ENCODE measurements around the gene HYDIN. TPM values are rescaled to one million over a fixed set of nuclear protein-coding genes. Genes with fewer than 3 reads are reported as not detected.

The HYDIN gene
- total RNA-seq, 1 donor from 2014 or later, result not detected

- no peak for DNase-seq (ENCODE audit: low read depth in 2 of 2)
Observed at GRCh38 chr16:70790815-70791214, 439.7 kb downstream of the HYDIN start.

GRCh38 chr16:70789595-70790447, 440.7 kb downstream of the HYDIN start:
- no peak for DNase-seq (ENCODE audit: low read depth in 2 of 2)

- DNase-seq (ENCODE audit: low read depth in 2 of 2), result no peak
Observed at GRCh38 chr16:70788668-70789594, 441.6 kb downstream of the HYDIN start.

DNA sequence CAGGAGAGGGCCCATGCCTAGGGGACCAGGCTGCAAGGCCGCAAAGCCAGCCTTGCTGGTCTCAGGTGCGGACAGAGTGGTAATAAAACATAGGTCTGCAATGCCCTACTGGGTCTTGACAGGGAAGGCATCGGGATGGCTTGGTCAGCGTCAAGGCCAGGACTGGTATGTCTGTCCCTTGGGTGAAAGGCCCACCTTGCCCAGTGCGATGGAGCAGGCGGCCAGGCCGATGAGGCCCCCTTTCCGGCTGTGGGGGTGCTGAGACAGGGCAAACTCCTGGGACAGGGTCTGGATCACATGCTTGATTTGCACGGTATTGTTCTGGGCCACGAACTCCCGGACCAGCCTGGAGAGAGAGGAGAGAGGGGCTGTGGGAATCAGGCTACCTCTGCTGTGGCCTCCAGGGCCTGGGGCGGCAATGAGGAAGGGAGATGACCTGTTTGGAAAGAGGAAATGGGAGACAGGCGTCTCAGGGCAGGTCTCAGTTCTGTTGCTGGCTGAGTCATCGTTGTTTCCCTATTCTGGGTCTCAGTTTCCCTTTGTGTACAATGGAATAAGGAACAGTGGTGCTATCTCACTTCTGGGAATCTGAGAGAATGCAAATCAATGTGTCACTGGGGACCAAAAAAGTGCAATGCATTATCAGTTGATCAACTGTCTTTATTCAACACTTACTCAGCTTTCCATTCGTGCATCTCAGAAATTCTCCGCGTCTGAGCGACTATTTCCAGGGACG, 444.3 kb downstream of the HYDIN start:
- DNase-seq (ENCODE audit: low read depth in 2 of 2), result no peak

DNA sequence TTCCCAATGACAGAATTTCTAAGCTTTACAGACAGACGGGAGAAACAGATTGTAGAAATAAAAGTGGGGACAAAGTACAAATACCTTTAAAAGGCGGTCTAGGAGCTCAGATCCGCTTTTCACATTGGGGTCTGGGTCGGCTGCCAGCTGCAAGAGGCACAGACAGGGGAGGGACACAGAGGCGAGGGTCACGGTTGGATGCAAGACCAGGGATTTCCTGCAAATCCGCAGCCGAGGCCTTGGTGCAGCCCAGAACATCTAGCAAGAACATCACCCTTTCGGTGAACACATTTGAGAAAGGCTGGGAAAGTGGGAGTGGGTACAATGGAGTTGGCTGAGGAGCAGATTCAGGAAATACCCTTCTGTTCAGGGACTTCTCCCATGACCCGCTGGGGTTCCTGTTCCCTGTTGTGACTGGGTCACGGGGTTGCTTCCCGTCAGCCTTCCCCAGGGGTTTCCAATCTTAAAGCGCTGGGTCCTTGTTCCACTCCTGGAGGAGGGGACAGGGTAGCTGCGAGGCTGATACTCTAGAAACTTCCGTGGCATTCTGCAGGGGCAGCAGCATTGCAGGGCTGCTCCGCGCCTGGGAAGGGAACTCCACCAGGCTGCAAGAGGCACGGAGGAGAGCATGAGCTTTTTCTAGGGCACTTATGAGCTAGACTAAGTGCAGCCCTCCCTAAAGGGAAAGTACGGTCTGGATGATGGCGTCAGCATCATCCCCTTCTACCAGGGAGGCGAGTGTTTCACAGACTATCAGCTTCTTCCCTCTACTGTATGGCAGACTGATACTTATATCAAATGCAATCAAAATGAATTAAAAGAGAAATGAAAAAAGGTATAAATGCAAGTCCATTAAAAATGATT, 445.6 kb downstream of the HYDIN start:
- no peak for DNase-seq (ENCODE audit: low read depth in 2 of 2)

GRCh38 chr16:70782237-70782636, 448.3 kb downstream of the HYDIN start:
- DNase-seq (ENCODE audit: low read depth in 2 of 2), result no peak

- no peak for DNase-seq (ENCODE audit: low read depth in 2 of 2)
Observed at GRCh38 chr16:70781800-70782199, 448.7 kb downstream of the HYDIN start.

DNA sequence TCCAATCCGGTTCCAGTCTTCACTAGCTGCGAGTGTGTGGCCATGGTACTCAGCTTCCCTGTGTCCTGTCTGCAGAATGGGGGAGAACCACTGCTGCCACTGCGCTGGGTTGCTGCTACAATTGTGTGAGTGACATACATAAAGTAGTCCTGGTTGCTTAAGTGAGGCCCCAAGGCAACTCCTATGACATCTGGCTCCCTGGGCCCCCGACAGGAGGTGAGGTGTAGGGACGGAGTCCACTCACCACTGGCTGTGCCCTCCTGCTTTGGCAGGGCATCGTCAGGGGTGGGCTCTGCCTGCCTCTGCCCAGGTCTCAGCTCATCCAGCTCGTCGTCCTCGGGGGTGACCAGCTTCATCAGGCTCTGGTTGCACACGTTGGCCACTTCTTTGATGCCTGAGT, 450.0 kb downstream of the HYDIN start:
- DNase-seq (ENCODE audit: low read depth in 2 of 2), result no peak

- no peak for DNase-seq (ENCODE audit: low read depth in 2 of 2)
Observed at GRCh38 chr16:70779361-70779760, 451.2 kb downstream of the HYDIN start.

DNA sequence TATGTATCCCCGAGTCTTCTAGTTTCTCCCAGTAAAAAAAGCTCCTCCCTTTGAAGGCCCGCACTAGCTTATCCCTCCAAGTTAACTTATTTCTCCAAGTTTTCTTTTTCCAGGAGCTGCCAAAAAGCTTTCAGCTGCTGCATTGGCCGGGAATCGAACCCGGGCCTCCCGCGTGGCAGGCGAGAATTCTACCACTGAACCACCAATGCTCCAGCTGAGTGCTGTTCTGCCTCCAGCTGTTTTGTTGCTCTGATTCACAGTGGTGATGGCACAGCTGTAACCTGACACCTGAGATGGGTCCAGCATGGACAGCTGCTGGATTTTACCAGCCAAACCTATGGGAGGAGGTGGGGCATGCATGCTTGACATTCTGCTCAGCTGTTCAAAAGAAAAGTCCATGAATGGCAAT, 451.6 kb downstream of the HYDIN start:
- DNase-seq (ENCODE audit: low read depth in 2 of 2), result peak; percentile 52 to 73

- DNase-seq (ENCODE audit: low read depth in 2 of 2), result peak in 1 of 2 donors; percentile 36
Observed at GRCh38 chr16:70777973-70778406, 452.5 kb downstream of the HYDIN start.

DNA sequence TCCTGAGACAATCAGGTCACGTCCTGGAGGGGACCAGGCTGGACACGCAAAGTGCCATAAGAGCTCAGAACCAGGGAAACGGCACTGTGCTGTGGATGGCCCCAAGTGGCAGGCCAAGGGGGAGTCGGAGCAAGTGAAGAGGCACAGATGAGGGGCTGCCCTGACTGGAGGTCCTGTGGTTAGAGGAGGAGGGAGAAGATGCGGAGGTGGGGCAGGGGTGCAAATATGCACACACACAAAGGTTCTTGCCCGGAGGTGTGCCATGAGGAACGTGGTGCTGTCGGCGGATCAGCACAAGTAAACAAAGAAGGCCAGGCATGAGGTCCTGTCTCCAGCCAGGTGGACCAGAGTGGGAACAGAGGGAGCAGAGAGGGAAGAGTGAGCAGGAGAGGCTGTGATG, 453.0 kb downstream of the HYDIN start:
- no peak for DNase-seq (ENCODE audit: low read depth in 2 of 2)

DNA sequence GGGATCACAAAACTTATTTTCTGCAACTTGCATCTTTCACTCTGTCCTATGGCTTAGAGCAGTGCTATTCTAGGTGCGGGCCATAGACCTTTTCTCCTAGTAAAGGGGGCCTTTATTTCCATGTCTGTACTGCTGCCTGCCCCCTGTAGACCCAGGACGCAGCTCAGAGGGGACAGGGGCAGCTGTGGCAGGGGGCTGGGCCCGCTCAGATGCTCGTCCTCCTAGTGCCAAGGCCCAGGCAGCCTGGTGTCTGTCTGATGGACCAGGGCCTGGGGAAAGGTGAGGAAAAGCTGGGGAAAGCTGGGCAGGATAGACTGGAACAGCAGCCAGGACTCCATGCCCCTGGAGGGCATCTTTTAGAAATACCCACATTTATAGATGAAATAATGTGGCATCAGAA, 455.1 kb downstream of the HYDIN start:
- no peak for DNase-seq (ENCODE audit: low read depth in 2 of 2)

DNA sequence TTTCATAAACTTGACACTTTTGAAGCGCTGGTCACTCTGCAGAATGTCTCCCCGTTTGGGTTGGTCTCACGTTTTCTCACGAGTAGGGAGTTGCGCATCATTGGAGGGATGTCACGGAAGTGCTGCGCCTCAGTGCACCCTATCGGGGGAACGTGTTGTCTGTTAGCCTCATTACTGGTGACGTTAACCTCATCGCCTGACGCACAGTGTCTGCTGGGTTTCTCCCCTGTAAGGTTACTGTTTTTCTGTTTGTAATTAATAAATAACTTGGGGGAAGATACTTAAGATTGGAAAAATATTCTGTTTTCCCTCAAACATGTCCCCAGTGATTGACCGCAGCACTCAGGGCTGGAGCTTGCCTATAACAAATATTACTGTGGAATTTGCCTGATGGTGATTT, 456.3 kb downstream of the HYDIN start:
- DNase-seq (ENCODE audit: low read depth in 2 of 2), result no peak

DNA sequence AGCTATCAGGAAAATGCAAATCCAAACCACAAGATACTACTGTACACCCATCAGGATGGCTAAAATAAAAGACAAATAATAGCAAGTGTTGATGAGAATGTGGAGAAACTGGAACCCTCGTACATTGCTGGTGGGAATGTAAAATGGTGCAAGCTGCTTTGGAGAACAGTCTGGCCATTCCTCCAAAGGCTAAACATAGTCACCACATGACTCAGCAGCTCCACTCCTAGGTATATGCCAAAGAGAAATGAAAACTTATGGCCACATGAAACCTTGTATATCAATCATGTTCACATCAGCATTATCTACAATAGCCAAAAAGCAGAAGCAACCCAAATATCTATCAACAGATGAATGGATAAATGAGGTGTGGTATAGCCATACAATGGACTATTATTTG, 458.0 kb downstream of the HYDIN start:
- no peak for DNase-seq (ENCODE audit: low read depth in 2 of 2)

DNA sequence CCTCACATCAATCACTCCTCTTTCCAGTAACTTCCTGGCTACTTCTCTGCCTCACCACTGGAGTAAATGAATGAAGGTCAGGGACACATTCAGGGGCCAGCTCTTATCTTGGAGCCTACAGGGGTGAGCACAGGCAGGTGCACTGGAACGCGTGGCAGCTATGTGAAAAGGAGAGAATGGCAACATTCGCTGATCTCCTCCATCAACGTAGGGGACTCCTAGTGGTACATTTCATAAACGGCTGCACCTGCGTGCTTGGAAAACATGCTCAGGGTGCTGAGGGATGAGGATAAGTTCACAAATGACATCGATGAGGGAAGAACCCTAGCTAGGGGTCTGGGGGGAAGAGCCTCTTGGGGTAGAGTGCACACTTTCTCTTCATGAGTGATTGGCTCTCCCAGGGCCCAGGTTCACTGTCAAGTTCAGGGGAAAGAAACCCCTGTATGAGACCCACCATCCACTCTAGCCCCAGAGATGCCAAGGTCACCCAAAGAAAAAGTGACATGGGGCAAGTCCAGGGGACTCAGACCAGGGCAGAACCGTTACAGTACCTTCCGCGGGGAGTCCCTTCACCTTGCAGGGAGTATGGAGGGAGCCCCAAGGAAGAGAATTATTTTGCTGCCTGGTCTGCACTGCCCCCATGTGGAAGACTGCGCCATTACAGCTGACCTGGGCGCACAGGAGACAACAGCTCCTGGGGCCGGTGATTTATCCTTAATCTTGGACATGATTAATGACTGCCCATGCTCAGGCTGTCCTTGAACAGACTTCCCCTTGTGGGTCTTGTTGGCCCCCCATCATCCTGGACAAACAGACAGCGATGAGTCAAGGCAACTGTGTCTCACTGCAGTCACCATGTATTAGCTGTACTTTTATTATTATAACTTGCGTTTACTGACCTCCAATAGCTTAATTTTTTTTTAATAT, 459.6 kb downstream of the HYDIN start:
- peak in 1 of 2 donors; percentile 58 for DNase-seq (ENCODE audit: low read depth in 2 of 2)

GRCh38 chr16:70770291-70770625, 460.3 kb downstream of the HYDIN start:
- no peak for DNase-seq (ENCODE audit: low read depth in 2 of 2)

DNA sequence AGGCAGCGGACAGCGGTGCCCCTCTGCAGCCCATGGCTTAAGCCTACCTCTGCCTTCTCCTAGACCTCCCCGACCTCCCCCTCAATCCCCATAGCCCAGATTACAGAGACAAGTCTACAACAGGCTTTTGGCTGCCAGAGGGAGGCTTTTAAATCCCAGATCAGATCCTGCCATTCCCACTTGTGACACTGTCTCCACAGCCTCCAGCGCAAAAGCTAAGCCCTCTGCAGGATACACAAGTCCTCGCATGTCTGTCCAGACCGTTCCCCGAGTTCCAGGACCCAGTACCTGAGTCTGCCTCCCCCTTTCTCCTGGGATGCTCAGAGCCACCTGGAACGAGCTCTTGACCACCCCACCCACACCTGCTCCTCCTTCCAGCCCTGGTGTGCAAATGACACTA, 460.8 kb downstream of the HYDIN start:
- no peak for DNase-seq (ENCODE audit: low read depth in 2 of 2)

GRCh38 chr16:70769131-70769530, 461.4 kb downstream of the HYDIN start:
- no peak for DNase-seq (ENCODE audit: low read depth in 2 of 2)

- DNase-seq (ENCODE audit: low read depth in 2 of 2), result no peak
Observed at GRCh38 chr16:70768203-70768580, 462.3 kb downstream of the HYDIN start.

Measured in dermis microvascular lymphatic vessel endothelial cell (primary cell).